ENCODE measurements around the gene HAGH. TPM values are rescaled to one million over a fixed set of nuclear protein-coding genes. Genes with fewer than 3 reads are reported as not detected.

HAGH gene
- total RNA-seq, 6 donors from 2014 or later = 84.5 to 251 (median 122) TPM

DNA sequence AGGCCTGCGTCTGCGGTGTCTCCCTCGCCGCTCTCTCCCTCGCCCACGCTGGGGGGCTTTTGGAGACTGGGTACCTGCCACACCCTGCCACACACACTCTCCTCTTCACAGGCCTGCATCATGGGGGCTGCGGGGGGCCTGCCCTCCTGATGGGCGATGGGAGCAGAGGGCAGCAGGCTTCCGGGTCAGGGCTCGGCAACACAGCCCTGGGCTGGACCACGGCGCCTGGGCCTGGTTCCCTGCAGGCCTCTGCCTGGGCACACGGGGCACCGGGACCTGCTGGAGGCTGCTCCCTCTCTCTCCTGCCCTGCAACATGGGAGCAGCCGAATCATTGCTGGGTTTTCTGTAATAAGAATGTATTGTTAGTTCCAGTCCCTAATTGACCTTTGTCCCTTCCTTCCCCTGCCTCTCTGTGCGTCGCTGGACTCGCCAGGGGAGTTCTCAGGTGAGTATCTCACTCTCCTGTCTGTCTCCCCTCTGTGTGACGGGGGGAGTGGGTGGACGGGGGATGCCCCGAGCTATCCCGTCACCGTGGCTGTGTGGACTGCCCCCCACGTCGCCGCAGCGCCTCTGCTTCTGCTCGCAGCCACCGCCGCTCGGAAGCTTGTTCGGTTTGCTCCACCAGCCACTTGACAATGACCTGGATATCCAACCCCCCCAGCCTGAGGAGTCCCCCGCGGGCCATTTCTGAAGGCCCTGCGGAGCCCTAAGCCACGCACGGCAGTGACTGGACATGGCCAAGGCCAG, 68.7 kb downstream of the HAGH start:
- DNase-seq (peak in 1 of 2 donors; percentile 70), ATAC-seq (ENCODE audit: low FRiP score in 2 of 2) (no peak)
- Histone ChIP-seq H3K4me3 (no peak overlapping the region), H3K36me3 (peaks cover 11 to 73% (median 53%) of the 10 kb centered on the region in 4 donors), H3K4me1 (no peaks in the 10 kb centered on the region), H3K27me3 (no peaks in the 10 kb centered on the region), H3K9me3 (no peaks in the 10 kb centered on the region), H3K27ac (no peak overlapping the region)
- WGBS, 2 donors = 93 to 97% methylated on average over 15 to 34 of the region's 37 CpGs
- TF ChIP-seq POLR2AphosphoS5 (IDR thresholded peaks at IDR 0.05) = no peak
- TF ChIP-seq POLR2A (IDR thresholded peaks at IDR 0.05) = no peak
- no peak for TF ChIP-seq EP300 (IDR thresholded peaks at IDR 0.05)
- TF ChIP-seq, protein P1, sequence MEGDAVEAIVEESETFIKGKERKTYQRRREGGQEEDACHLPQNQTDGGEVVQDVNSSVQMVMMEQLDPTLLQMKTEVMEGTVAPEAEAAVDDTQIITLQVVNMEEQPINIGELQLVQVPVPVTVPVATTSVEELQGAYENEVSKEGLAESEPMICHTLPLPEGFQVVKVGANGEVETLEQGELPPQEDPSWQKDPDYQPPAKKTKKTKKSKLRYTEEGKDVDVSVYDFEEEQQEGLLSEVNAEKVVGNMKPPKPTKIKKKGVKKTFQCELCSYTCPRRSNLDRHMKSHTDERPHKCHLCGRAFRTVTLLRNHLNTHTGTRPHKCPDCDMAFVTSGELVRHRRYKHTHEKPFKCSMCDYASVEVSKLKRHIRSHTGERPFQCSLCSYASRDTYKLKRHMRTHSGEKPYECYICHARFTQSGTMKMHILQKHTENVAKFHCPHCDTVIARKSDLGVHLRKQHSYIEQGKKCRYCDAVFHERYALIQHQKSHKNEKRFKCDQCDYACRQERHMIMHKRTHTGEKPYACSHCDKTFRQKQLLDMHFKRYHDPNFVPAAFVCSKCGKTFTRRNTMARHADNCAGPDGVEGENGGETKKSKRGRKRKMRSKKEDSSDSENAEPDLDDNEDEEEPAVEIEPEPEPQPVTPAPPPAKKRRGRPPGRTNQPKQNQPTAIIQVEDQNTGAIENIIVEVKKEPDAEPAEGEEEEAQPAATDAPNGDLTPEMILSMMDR (IDR thresholded peaks at IDR 0.05) = no peak

Other genes with a start within 250 kb of the HAGH start
- gene IFT140, start 214.8 kb downstream of the HAGH start, total RNA-seq = 100 to 1,000 TPM in 1 of 6 donors, 10 to 100 TPM in 5; 32.1 to 152 (median 49.8) TPM
- 10 to 100 TPM; 16.3 to 57.6 (median 20.6) TPM for gene CRAMP1, start 214.5 kb downstream of the HAGH start, total RNA-seq
- 10 to 100 TPM; 15.8 to 60.5 (median 38.3) TPM for gene JPT2, start 148.5 kb downstream of the HAGH start, total RNA-seq
- 100 to 1,000 TPM in 2 of 6 donors, 10 to 100 TPM in 4; 46.4 to 505 (median 71.9) TPM for gene MAPK8IP3, start 120.6 kb downstream of the HAGH start, total RNA-seq
- 100 to 1,000 TPM in 2 of 6 donors, 10 to 100 TPM in 4; 57.8 to 155 (median 78.9) TPM for gene NME3, start 55.3 kb downstream of the HAGH start, total RNA-seq
- 10 to 100 TPM; 10.8 to 87.0 (median 21.5) TPM for gene EME2, start 54.0 kb downstream of the HAGH start, total RNA-seq
- 10 to 100 TPM; 49.2 to 91.7 (median 69.8) TPM for gene MRPS34, start 53.7 kb downstream of the HAGH start, total RNA-seq
- gene SPSB3, start 44.3 kb downstream of the HAGH start, total RNA-seq = 100 to 1,000 TPM in 2 of 6 donors, 10 to 100 TPM in 4; 46.2 to 234 (median 64.4) TPM
- 10 to 100 TPM; 53.2 to 85.6 (median 60.5) TPM for gene NUBP2, start 43.9 kb downstream of the HAGH start, total RNA-seq
- gene IGFALS, start 33.1 kb downstream of the HAGH start, total RNA-seq = 10 to 100 TPM in 1 of 6 donors, 1 to 10 TPM in 5; 1.0 to 11.5 (median 3.1) TPM
- 10 to 100 TPM; 22.1 to 42.1 (median 32.6) TPM for gene FAHD1, start 381 bp upstream of the HAGH start, total RNA-seq
- gene MEIOB, start 45.3 kb upstream of the HAGH start, total RNA-seq = under 1 TPM in 1 of 6 donors, not detected in 5; 0.54 TPM
- gene HS3ST6, start 91.6 kb upstream of the HAGH start, total RNA-seq = 1 to 10 TPM in 2 of 6 donors, under 1 TPM in 2, not detected in 2; 0.44 to 4.0 (median 0.95) TPM
- 10 to 100 TPM; 18.2 to 45.3 (median 31.9) TPM for gene MSRB1, start 116.4 kb upstream of the HAGH start, total RNA-seq
- gene RPL3L, start 127.9 kb upstream of the HAGH start, total RNA-seq = not detected
- gene NDUFB10, start 132.7 kb upstream of the HAGH start, total RNA-seq = 100 to 1,000 TPM in 4 of 6 donors, 10 to 100 TPM in 2; 76.5 to 245 (median 107) TPM
- gene RPS2, start 138.0 kb upstream of the HAGH start, total RNA-seq = 1,000 to 10,000 TPM; 1,128 to 1,943 (median 1,579) TPM
- gene RNF151, start 140.0 kb upstream of the HAGH start, total RNA-seq = under 1 TPM in 1 of 6 donors, not detected in 5; 0.37 TPM
- 10 to 100 TPM; 22.0 to 51.6 (median 35.0) TPM for gene TBL3, start 145.2 kb upstream of the HAGH start, total RNA-seq
- gene NOXO1, start 154.6 kb upstream of the HAGH start, total RNA-seq = 1 to 10 TPM in 5 of 6 donors, not detected in 1; 2.1 to 5.4 (median 5.0) TPM
- 10 to 100 TPM in 5 of 6 donors, 1 to 10 TPM in 1; 5.2 to 40.3 (median 24.7) TPM for gene GFER, start 157.4 kb upstream of the HAGH start, total RNA-seq
- gene SYNGR3, start 163.1 kb upstream of the HAGH start, total RNA-seq = 1 to 10 TPM in 1 of 6 donors, under 1 TPM in 3, not detected in 2; 0.15 to 1.4 (median 0.34) TPM
- gene ZNF598, start 183.0 kb upstream of the HAGH start, total RNA-seq = 10 to 100 TPM; 20.1 to 62.8 (median 41.7) TPM
- gene NPW, start 193.0 kb upstream of the HAGH start, total RNA-seq = under 1 TPM in 2 of 6 donors, not detected in 4; 0.67 to 0.80 TPM
- gene NHERF2, start 200.1 kb upstream of the HAGH start, total RNA-seq = 100 to 1,000 TPM; 131 to 604 (median 283) TPM
- 10 to 100 TPM; 17.8 to 43.6 (median 28.8) TPM for gene NTHL1, start 221.0 kb upstream of the HAGH start, total RNA-seq
- gene TSC2, start 221.2 kb upstream of the HAGH start, total RNA-seq = 100 to 1,000 TPM in 4 of 6 donors, 10 to 100 TPM in 2; 47.3 to 296 (median 118) TPM

Data from upper lobe of left lung (tissue), 6 donors.